ENCODE data around the gene SHH.

The SHH gene

DNA sequence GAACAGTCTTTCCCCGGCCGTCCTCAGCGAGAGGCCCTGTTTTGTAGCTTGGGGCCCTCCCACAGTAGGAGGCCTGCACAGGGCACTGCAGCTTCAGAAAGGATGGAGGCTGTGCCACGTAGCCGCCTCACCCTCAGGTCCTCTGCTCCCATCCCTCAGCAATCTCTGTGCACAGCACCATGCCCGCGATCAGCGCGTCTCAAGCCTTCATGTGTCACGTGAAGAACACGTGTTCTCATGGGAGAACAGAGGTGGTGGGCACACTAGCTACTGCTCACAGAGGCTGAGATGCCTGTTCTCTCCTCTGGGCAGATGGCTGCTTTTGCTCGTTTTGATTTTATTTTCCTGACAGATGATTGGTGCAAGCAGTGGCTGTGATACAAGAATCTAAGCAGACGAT lies 8.5 kb upstream of the SHH start:
- no peak overlapping the region for H2BK12ac ChIP-seq (ENCODE audit: low read length)
- WGBS (ENCODE audit: extremely low coverage, insufficient coverage, insufficient read length): no CpG with 5 or more reads among the region's 13 CpGs

DNA sequence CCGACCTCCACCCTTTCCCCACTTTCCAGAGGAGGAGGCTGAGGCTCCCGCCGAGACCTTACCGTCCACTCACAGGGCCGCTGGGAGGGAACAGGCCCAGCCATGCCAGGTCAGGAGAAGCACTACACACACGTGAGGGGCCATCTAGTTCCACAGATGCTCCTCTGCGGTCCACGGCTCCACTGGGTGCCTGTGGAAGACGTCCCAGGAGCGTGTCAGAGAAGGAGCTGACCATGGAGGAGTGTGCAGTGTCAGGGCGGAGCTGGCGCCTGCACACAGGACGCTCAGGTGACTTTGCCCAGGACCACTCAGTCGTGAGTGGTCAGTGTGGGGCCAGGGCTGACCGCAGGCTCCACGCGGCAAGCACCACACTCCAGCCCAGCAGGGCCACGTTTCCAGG lies 8.0 kb upstream of the SHH start:
- Histone ChIP-seq H3K18ac (ENCODE audit: low read length) (no peak overlapping the region), H3K27ac (ENCODE audit: low read depth, low read length) (no peak overlapping the region), H3K27me3 (ENCODE audit: insufficient read depth, low read length) (no peaks in the 10 kb centered on the region), H2AFZ (ENCODE audit: insufficient read depth, low read length, poor library complexity) (no peak overlapping the region), H3K4ac (ENCODE audit: low read depth, low read length) (no peak overlapping the region), H2BK5ac (ENCODE audit: low read depth, low read length, poor library complexity) (no peak overlapping the region), H3K4me3 (ENCODE audit: low read depth, low read length) (no peak overlapping the region), H3K36me3 (ENCODE audit: control insufficient read depth in 1 of 2, insufficient read depth in 2 of 2, low read length in 2 of 2) (no peaks in the 10 kb centered on the region), H3K14ac (ENCODE audit: low read length) (no peak overlapping the region), H3K9me3 (ENCODE audit: insufficient read depth, low read depth, low read length) (peaks cover 6% of the 10 kb centered on the region), H3K79me1 (ENCODE audit: low read length) (no peaks in the 10 kb centered on the region), H3K4me1 (ENCODE audit: control insufficient read depth in 1 of 2, insufficient read depth in 2 of 2, low read length in 2 of 2) (no peaks in the 10 kb centered on the region), H2BK12ac (ENCODE audit: low read length) (no peak overlapping the region), H3K4me2 (ENCODE audit: low read length) (no peak overlapping the region), H4K8ac (ENCODE audit: low read depth, low read length) (no peak overlapping the region), H4K12ac (ENCODE audit: low read depth, low read length) (no peak overlapping the region), H3K79me2 (ENCODE audit: control insufficient read depth, insufficient read depth, low read length, poor library complexity) (no peaks in the 10 kb centered on the region), H2AK5ac (ENCODE audit: low read length) (no peak overlapping the region), H3K23ac (ENCODE audit: low read length) (no peak overlapping the region), H3K9ac (ENCODE audit: low read length) (no peak overlapping the region), H2BK120ac (ENCODE audit: insufficient read depth, low read length, poor library complexity) (no peak overlapping the region), H4K91ac (ENCODE audit: low read depth, low read length) (no peak overlapping the region)
- no CpG with 5 or more reads among the region's 18 CpGs for WGBS (ENCODE audit: extremely low coverage, insufficient coverage, insufficient read length)
- no peak for DNase-seq

More for the DNA sequence above, 8.5 kb upstream of the SHH start:
- Histone ChIP-seq H3K36me3 (ENCODE audit: control insufficient read depth in 1 of 2, insufficient read depth in 2 of 2, low read length in 2 of 2) (no peaks in the 10 kb centered on the region), H3K23ac (ENCODE audit: low read length) (no peak overlapping the region), H3K9ac (ENCODE audit: low read length) (no peak overlapping the region), H2BK5ac (ENCODE audit: low read depth, low read length, poor library complexity) (no peak overlapping the region), H3K4me3 (ENCODE audit: low read depth, low read length) (no peak overlapping the region), H3K9me3 (ENCODE audit: insufficient read depth, low read depth, low read length) (peaks cover 6% of the 10 kb centered on the region), H3K14ac (ENCODE audit: low read length) (no peak overlapping the region), H3K79me1 (ENCODE audit: low read length) (no peaks in the 10 kb centered on the region), H3K4me2 (ENCODE audit: low read length) (no peak overlapping the region), H3K4ac (ENCODE audit: low read depth, low read length) (no peak overlapping the region), H4K12ac (ENCODE audit: low read depth, low read length) (no peak overlapping the region), H2BK120ac (ENCODE audit: insufficient read depth, low read length, poor library complexity) (no peak overlapping the region), H3K27me3 (ENCODE audit: insufficient read depth, low read length) (no peaks in the 10 kb centered on the region), H3K18ac (ENCODE audit: low read length) (no peak overlapping the region), H4K91ac (ENCODE audit: low read depth, low read length) (no peak overlapping the region), H3K79me2 (ENCODE audit: control insufficient read depth, insufficient read depth, low read length, poor library complexity) (no peaks in the 10 kb centered on the region), H4K8ac (ENCODE audit: low read depth, low read length) (no peak overlapping the region), H3K4me1 (ENCODE audit: control insufficient read depth in 1 of 2, insufficient read depth in 2 of 2, low read length in 2 of 2) (no peaks in the 10 kb centered on the region), H3K27ac (ENCODE audit: low read depth, low read length) (no peak overlapping the region), H2AK5ac (ENCODE audit: low read length) (no peak overlapping the region), H2AFZ (ENCODE audit: insufficient read depth, low read length, poor library complexity) (no peak overlapping the region)
- DNase-seq: no peak

- peaks cover 5% of the 10 kb centered on the region for H3K27me3 ChIP-seq (ENCODE audit: insufficient read depth, low read length)
- peaks cover 7% of the 10 kb centered on the region for H3K9me3 ChIP-seq (ENCODE audit: insufficient read depth, low read depth, low read length)
- no peaks in the 10 kb centered on the region for H3K36me3 ChIP-seq (ENCODE audit: control insufficient read depth in 1 of 2, insufficient read depth in 2 of 2, low read length in 2 of 2)
- H2BK5ac ChIP-seq (ENCODE audit: low read depth, low read length, poor library complexity): no peak overlapping the region
- no peaks in the 10 kb centered on the region for H3K4me1 ChIP-seq (ENCODE audit: control insufficient read depth in 1 of 2, insufficient read depth in 2 of 2, low read length in 2 of 2)
- no peak overlapping the region for H2AFZ ChIP-seq (ENCODE audit: insufficient read depth, low read length, poor library complexity)
- H3K4ac ChIP-seq (ENCODE audit: low read depth, low read length): no peak overlapping the region
- no peak overlapping the region for H3K23ac ChIP-seq (ENCODE audit: low read length)
- no peak overlapping the region for H2AK5ac ChIP-seq (ENCODE audit: low read length)
- H4K91ac ChIP-seq (ENCODE audit: low read depth, low read length): no peak overlapping the region
- no peaks in the 10 kb centered on the region for H3K79me2 ChIP-seq (ENCODE audit: control insufficient read depth, insufficient read depth, low read length, poor library complexity)
- H3K18ac ChIP-seq (ENCODE audit: low read length): no peak overlapping the region
- H3K79me1 ChIP-seq (ENCODE audit: low read length): no peaks in the 10 kb centered on the region
- H2BK12ac ChIP-seq (ENCODE audit: low read length): no peak overlapping the region
- H4K12ac ChIP-seq (ENCODE audit: low read depth, low read length): no peak overlapping the region
- no peak overlapping the region for H4K8ac ChIP-seq (ENCODE audit: low read depth, low read length)
- no peak overlapping the region for H3K4me2 ChIP-seq (ENCODE audit: low read length)
- no peak overlapping the region for H3K4me3 ChIP-seq (ENCODE audit: low read depth, low read length)
- no peak overlapping the region for H3K9ac ChIP-seq (ENCODE audit: low read length)
- DNase-seq: no peak
- H3K27ac ChIP-seq (ENCODE audit: low read depth, low read length): no peak overlapping the region
- H3K14ac ChIP-seq (ENCODE audit: low read length): no peak overlapping the region
- no CpG with 5 or more reads among the region's 12 CpGs for WGBS (ENCODE audit: extremely low coverage, insufficient coverage, insufficient read length)
- H2BK120ac ChIP-seq (ENCODE audit: insufficient read depth, low read length, poor library complexity): no peak overlapping the region
Measured at GRCh38 chr7:155819186-155819585, 6.9 kb upstream of the SHH start.

DNA sequence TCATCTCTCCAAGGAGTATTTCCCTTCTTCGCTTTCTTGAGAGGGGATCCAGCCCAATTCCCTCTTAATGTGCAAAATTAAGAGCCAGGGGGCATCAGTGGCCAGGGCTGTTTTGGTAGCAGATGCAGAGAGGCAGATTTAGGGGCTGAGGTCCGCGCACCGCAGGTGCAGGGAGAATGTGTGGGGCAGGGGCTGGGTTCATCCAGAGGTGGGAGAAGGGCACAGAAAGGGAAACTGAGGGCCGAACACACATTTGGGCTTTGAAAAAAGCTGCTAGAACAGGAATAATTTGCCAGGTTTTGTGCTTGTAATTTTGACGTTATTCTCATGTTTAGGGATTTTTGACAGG lies 6.5 kb upstream of the SHH start:
- no peak overlapping the region for H2AK5ac ChIP-seq (ENCODE audit: low read length)
- H2AFZ ChIP-seq (ENCODE audit: insufficient read depth, low read length, poor library complexity): no peak overlapping the region
- H3K9ac ChIP-seq (ENCODE audit: low read length): no peak overlapping the region
- no peak overlapping the region for H2BK12ac ChIP-seq (ENCODE audit: low read length)
- H3K27me3 ChIP-seq (ENCODE audit: insufficient read depth, low read length): peaks cover 9% of the 10 kb centered on the region
- H3K4me1 ChIP-seq (ENCODE audit: control insufficient read depth in 1 of 2, insufficient read depth in 2 of 2, low read length in 2 of 2): no peaks in the 10 kb centered on the region
- H4K12ac ChIP-seq (ENCODE audit: low read depth, low read length): no peak overlapping the region
- no peak for DNase-seq
- no peak overlapping the region for H3K18ac ChIP-seq (ENCODE audit: low read length)
- no peak overlapping the region for H3K27ac ChIP-seq (ENCODE audit: low read depth, low read length)
- H3K4ac ChIP-seq (ENCODE audit: low read depth, low read length): no peak overlapping the region
- no peak overlapping the region for H3K14ac ChIP-seq (ENCODE audit: low read length)
- H3K4me3 ChIP-seq (ENCODE audit: low read depth, low read length): no peak overlapping the region
- no peaks in the 10 kb centered on the region for H3K36me3 ChIP-seq (ENCODE audit: control insufficient read depth in 1 of 2, insufficient read depth in 2 of 2, low read length in 2 of 2)
- no peak overlapping the region for H3K23ac ChIP-seq (ENCODE audit: low read length)
- no peak overlapping the region for H3K4me2 ChIP-seq (ENCODE audit: low read length)
- no peaks in the 10 kb centered on the region for H3K79me2 ChIP-seq (ENCODE audit: control insufficient read depth, insufficient read depth, low read length, poor library complexity)
- peaks cover 9% of the 10 kb centered on the region for H3K9me3 ChIP-seq (ENCODE audit: insufficient read depth, low read depth, low read length)
- H4K91ac ChIP-seq (ENCODE audit: low read depth, low read length): no peak overlapping the region
- no CpG with 5 or more reads among the region's 6 CpGs for WGBS (ENCODE audit: extremely low coverage, insufficient coverage, insufficient read length)
- no peak overlapping the region for H4K8ac ChIP-seq (ENCODE audit: low read depth, low read length)
- H2BK5ac ChIP-seq (ENCODE audit: low read depth, low read length, poor library complexity): no peak overlapping the region
- H3K79me1 ChIP-seq (ENCODE audit: low read length): no peaks in the 10 kb centered on the region
- H2BK120ac ChIP-seq (ENCODE audit: insufficient read depth, low read length, poor library complexity): no peak overlapping the region

All from trophoblast cell (in vitro differentiated cells and primary cell).